Measurements from ENCODE around the gene THYN1. TPM values are rescaled to one million over a fixed set of nuclear protein-coding genes. Genes with fewer than 3 reads are reported as not detected.

Gene THYN1
- total and polyA plus RNA-seq, 11 donors: 34.1 to 59.4 (median 41.9) TPM

DNA sequence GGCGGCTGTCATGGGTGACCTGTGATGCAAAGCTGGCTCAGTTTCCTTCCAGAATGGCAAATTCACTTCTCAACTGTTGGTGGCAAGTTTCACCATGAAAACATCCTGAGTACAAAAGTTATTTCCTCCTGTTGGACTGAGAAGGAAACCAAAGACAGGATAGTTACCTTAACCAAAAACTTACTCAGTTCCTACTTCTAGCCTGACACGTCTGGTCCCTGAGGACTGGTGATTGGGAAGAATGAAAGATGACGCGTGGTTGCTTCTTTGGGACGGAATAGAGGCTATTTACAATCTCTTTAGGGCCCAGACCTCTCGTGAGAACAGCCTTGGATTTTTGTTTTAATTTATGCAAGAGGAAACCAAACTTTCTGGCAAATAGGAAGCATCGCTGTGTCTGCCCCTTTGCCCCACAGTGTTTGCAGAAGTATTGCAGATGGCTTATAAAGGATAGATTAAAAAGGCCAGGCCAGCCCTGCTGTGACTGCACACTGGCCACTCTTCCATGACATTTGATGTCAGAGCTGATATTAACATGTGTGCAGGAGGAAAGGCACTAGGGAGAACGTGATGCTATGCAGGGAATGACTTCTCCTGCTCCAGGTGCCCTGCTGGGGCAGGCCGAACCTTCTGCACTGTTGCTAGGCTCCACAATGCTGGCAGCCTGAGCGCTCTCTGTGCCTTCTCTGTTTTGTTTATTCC lies 21.0 kb downstream of the THYN1 start:
- Histone ChIP-seq H3K27me3 (no peaks in the 10 kb centered on the region), H3K4me1 (peaks cover 0 to 63% (median 43%) of the 10 kb centered on the region in 12 donors), H3K4me3 (no peak overlapping the region), H3K9me3 (no peaks in the 10 kb centered on the region), H3K27ac (no peak overlapping the region), H3K36me3 (peaks cover 0 to 30% (median 17%) of the 10 kb centered on the region in 9 donors)
- ATAC-seq: no peak
- intact Hi-C loops (cut with DNase I): no loop called here
- 66 to 73% (median 70%) methylated on average over 10 of the region's 10 CpGs for WGBS, 4 donors
- TF ChIP-seq CTCF (IDR thresholded peaks at IDR 0.05) (no peak), POLR2A (IDR thresholded peaks at IDR 0.05) (no peak)
- DNase-seq: no peak

- peaks cover 4 to 81% (median 58%) of the 10 kb centered on the region in 12 donors for H3K4me1 ChIP-seq
- peaks cover 0 to 12% (median 5%) of the 10 kb centered on the region in 9 donors for H3K36me3 ChIP-seq
- H3K27ac ChIP-seq: no peak overlapping the region
- H3K9me3 ChIP-seq: no peaks in the 10 kb centered on the region
- intact Hi-C loops (cut with DNase I): no loop called here
- H3K4me3 ChIP-seq: no peak overlapping the region
- ATAC-seq (no peak), DNase-seq (no peak)
- H3K27me3 ChIP-seq: no peaks in the 10 kb centered on the region
- TF ChIP-seq CTCF (IDR thresholded peaks at IDR 0.05): no peak
- no peak for TF ChIP-seq POLR2A (IDR thresholded peaks at IDR 0.05)
- WGBS, 4 donors: 44 to 74% (median 58%) methylated on average over 4 of the region's 4 CpGs
Observed at GRCh38 chr11:134230339-134230738, 22.8 kb downstream of the THYN1 start.

DNA sequence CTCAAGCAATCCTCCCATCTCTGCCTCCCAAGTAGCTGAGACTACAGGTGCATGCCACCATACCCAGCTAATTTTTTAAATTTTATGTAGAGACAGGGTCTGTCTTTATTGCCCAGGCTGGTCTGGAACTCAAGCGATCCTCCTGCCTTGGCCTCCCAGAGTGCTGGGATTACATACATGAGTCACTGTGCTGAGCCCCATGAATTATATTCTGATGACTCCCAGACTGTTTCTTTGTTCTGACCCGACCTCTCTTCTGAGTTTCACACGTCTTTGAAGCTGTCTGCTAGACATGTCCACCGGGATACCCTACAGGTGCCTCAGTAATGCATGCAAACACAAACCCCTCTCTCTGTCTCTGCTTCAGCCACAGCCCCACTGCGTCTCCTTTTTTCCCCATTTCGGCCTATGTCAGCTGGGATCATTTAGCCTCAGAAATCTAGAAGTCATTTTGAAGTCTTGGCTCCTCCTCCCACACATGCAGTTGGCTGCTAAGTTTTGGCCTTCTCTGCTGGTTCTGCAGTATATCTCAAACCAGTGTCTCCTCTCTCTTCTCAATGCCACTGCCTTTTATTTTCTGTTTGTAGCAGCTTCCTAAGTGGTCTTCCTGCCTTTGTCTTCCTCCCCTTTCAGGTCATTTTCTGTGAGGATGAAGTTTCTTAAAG lies 23.9 kb downstream of the THYN1 start:
- H3K27me3 ChIP-seq: no peaks in the 10 kb centered on the region
- ATAC-seq (no peak), DNase-seq (no peak)
- TF ChIP-seq POLR2A (IDR thresholded peaks at IDR 0.05): no peak
- TF ChIP-seq CTCF (IDR thresholded peaks at IDR 0.05): no peak
- peaks cover 0 to 4% (median 0%) of the 10 kb centered on the region in 9 donors for H3K36me3 ChIP-seq
- peaks cover 4 to 80% (median 55%) of the 10 kb centered on the region in 12 donors for H3K4me1 ChIP-seq
- intact Hi-C loops (cut with DNase I): loop anchor here in 2 of 10 donors (10.0 kb wide), 2 partner anchors 184 to 274 kb away; partner anchors contain the start of gene IGSF9B (in 1 of the 2)
- no peak overlapping the region for H3K27ac ChIP-seq
- no peaks in the 10 kb centered on the region for H3K9me3 ChIP-seq
- 71 to 80% (median 77%) methylated on average over 6 of the region's 6 CpGs for WGBS, 4 donors
- no peak overlapping the region for H3K4me3 ChIP-seq

DNA sequence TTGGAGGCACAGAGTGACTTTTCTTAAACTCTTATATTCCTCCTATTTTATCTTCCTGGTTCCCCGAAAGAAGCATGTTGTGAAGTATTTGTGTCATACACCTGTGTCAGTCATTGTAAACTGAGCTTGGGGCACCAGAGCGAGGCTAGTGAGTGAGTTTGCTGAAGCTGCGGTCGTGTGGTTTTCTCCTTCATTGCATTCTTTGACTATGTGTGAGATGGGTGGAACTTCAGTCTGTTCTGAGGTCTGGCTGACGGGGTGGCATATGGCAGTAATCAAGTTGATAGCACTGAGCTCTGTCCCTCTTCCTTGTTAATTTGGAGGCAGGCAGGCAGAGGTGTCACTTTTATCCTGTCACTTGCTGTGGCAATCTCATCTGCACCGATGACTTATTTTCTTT lies 24.5 kb downstream of the THYN1 start:
- H3K4me1 ChIP-seq: peaks cover 4 to 74% (median 52%) of the 10 kb centered on the region in 12 donors

More for the DNA sequence above, 24.5 kb downstream of the THYN1 start:
- Histone ChIP-seq H3K9me3 (no peaks in the 10 kb centered on the region), H3K4me3 (no peak overlapping the region), H3K27ac (no peak overlapping the region), H3K27me3 (no peaks in the 10 kb centered on the region), H3K36me3 (peaks cover 0 to 4% (median 0%) of the 10 kb centered on the region in 9 donors)
- intact Hi-C loops (cut with DNase I): loop anchor here in 2 of 10 donors (10.0 kb wide), 2 partner anchors 184 to 274 kb away; partner anchors contain the start of gene IGSF9B (in 1 of the 2)
- no peak for ATAC-seq
- no peak for DNase-seq
- no peak for TF ChIP-seq POLR2A (IDR thresholded peaks at IDR 0.05)
- no peak for TF ChIP-seq CTCF (IDR thresholded peaks at IDR 0.05)
- 79 to 84% (median 81%) methylated on average over 6 of the region's 6 CpGs for WGBS, 4 donors

Measured in heart left ventricle (tissue), 16 donors.